Nephron progenitor cell (in vitro differentiated cells): Measurements from ENCODE around the gene RALGAPB.

ENCODE experiments used
- DNase-seq: peaks from one replicate; pipeline ENCODE4 v3.0.0; 2021
- H3K27ac Mint-ChIP-seq: 2 replicates; pipeline ENCODE4 v1.8.0; 2021; ENCODE audit warnings: mild to moderate bottlenecking, moderate library complexity, mixed read lengths
- H3K27me3 Mint-ChIP-seq: 2 replicates; pipeline ENCODE4 v1.8.0; 2021; ENCODE audit warnings: mild to moderate bottlenecking, low read depth, mixed read lengths; ENCODE audit not compliant: poor library complexity
- H3K36me3 Mint-ChIP-seq: 2 replicates; pipeline ENCODE4 v1.8.0; 2021; ENCODE audit warnings: low read depth, mixed read lengths
- H3K4me1 Mint-ChIP-seq: 2 replicates; pipeline ENCODE4 v1.8.0; 2021; ENCODE audit warnings: mixed read lengths
- H3K4me3 Mint-ChIP-seq: 2 replicates; pipeline ENCODE4 v1.8.0; 2021; ENCODE audit warnings: mild to moderate bottlenecking, moderate library complexity, mixed read lengths
- H3K9me3 Mint-ChIP-seq: 2 replicates; pipeline ENCODE4 v1.8.0; 2021; ENCODE audit warnings: mild to moderate bottlenecking, moderate library complexity, mixed read lengths
- CTCF ChIP-seq: fragments of 200-600 bp; sonication (generic); IDR thresholded peaks from 2 replicates; pipeline ENCODE4 v1.5.0; 2021; ENCODE audit warnings: antibody characterized with exemption

Gene RALGAPB

GRCh38 chr20:38581013-38581412 lies 108.4 kb downstream of the RALGAPB start, which contains the start of gene ADIG:
TSS of gene ADIG (plus strand) at chr20:38581197. CDS start at chr20:38581251, 54 bp downstream.
- Mint-ChIP-seq H3K27ac (peak within 1 kb of the TSS; percentile 84), H3K36me3 (peaks cover 10% of the 10 kb centered on the region), H3K4me3 (no peak within 1 kb of the TSS), H3K4me1 (peaks cover 17% of the 10 kb centered on the region), H3K27me3 (peaks cover 5% of the 10 kb centered on the region), H3K9me3 (no peaks in the 10 kb centered on the region)
- DNase-seq, result no peak
- no peak for TF ChIP-seq CTCF

- Mint-ChIP-seq H3K9me3 (no peaks in the 10 kb centered on the region), H3K36me3 (peaks cover 3% of the 10 kb centered on the region), H3K4me1 (peaks cover 17% of the 10 kb centered on the region), H3K4me3 (no peak overlapping the region), H3K27me3 (peaks cover 5% of the 10 kb centered on the region), H3K27ac (no peak overlapping the region)
- TF ChIP-seq CTCF, result no peak
- no peak for DNase-seq
Measured at GRCh38 chr20:38581830-38582358, 109.3 kb downstream of the RALGAPB start.

GRCh38 chr20:38583306-38583705 lies 110.7 kb downstream of the RALGAPB start:
- Mint-ChIP-seq H3K27me3 (peaks cover 5% of the 10 kb centered on the region), H3K9me3 (no peaks in the 10 kb centered on the region), H3K36me3 (no peaks in the 10 kb centered on the region), H3K4me1 (peaks cover 17% of the 10 kb centered on the region), H3K27ac (no peak overlapping the region), H3K4me3 (no peak overlapping the region)
- no peak for TF ChIP-seq CTCF
- DNase-seq, result no peak

DNA sequence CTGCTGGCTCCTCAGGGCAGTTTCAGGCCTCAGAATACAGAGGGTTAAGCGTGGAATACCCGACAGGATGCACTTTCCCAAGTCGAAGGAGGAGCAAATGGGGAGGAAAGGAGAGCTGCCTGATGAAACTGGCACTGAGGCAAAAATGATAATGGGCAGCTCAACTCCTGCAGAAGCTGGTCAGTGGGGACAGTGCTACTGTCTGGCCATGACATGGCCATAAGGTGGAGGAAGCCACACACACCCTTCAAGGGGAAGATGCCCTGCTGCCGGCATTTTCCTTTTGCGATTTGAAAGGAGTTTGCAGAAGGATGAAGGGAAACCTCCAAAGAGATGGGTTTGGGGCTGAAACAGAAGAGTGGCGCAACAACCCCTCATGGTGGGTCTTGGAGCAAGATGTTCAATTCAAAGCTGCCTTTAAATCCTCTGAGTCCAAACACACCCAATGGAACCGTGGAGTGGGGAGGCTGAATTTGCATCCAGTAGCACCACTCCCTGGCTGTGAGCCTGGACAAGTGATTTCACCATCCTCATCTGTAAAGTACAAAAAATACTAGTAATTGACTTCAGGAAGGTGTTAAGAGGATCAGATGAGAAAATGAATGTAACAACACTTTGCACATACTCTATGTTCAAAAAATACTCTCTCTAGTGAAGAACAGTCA lies 111.6 kb downstream of the RALGAPB start:
- Mint-ChIP-seq H3K9me3 (no peaks in the 10 kb centered on the region), H3K4me1 (peaks cover 17% of the 10 kb centered on the region), H3K4me3 (no peak overlapping the region), H3K27ac (no peak overlapping the region), H3K36me3 (no peaks in the 10 kb centered on the region), H3K27me3 (peaks cover 5% of the 10 kb centered on the region)
- TF ChIP-seq CTCF, result no peak
- no peak for DNase-seq

DNA sequence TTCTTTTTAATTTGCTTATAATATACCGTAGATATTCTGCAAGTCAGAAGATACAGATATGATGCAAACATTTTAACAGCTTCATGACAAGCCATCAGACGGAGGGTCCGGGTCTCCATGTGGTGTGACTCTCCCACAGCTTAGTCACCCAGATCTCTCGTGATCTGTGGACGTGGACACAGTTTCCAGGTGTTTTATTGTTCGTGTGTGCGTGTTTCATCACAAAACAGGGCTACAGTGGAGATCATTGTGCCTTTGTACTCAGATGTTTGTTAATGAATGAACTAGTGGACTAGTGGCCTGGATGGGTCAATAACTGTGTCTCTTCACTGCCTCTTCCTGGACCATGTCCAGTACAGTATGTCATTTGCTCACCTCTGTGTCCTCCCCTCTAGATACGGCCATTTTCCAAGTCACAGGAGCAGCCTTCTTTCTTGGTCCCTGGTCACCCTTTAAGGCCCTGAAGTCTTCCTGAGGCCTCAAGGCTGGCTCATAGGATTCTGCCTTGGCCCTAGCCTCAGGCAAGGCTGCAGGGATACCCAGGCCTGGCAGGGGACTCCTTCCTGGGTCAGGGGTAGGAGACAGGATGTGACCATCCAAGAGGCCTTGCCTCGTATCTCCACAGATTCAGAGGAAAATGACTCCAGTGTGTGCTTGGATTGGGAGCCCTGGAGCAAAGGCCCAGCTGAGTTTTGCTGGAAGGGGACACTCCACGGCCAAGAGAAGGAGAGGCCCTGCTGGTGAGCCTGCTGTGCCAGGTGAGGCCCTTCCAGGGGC lies 112.9 kb downstream of the RALGAPB start:
- no peak for DNase-seq
- no peaks in the 10 kb centered on the region for H3K9me3 Mint-ChIP-seq
- no peak overlapping the region for H3K27ac Mint-ChIP-seq
- peaks cover 8% of the 10 kb centered on the region for H3K4me1 Mint-ChIP-seq
- no peak for TF ChIP-seq CTCF
- peaks cover 5% of the 10 kb centered on the region for H3K27me3 Mint-ChIP-seq
- H3K4me3 Mint-ChIP-seq, result no peak overlapping the region
- H3K36me3 Mint-ChIP-seq, result no peaks in the 10 kb centered on the region
